ENCODE results near the gene RAD9A. TPM values are rescaled to one million over a fixed set of nuclear protein-coding genes. Genes with fewer than 3 reads are reported as not detected.

RAD9A gene
- polyA plus RNA-seq, 1 of the 3 experiments (the other 2 are of a cell fraction): 22.3 TPM

- POLR2A ChIA-PET: interaction anchor here (0.8 to 1.0 kb wide), 2 partner anchors 9 kb away, joined by 3 to 4 read pairs; partner anchors contain the start of gene RPS6KB2
- peaks cover 4 to 11% of the 10 kb centered on the region in 2 experiments; a peak in 2 of 4 replicates for H3K4me1 ChIP-seq (ENCODE audit: control insufficient read depth in 1 of 2, insufficient read depth in 2 of 2, low read depth in 1 of 2, low read length in 1 of 2)
- DNase-seq: no peak
- no peak for TF ChIP-seq MXI1 (IDR thresholded peaks at IDR 0.05; ENCODE audit: low read depth, low read length)
- no peak for TF ChIP-seq NRF1 (IDR thresholded peaks at IDR 0.05; ENCODE audit: low read depth, low read length)
- no peak for TF ChIP-seq FOXM1 (IDR thresholded peaks at IDR 0.05; ENCODE audit: low read depth)
- TF ChIP-seq, protein P1, sequence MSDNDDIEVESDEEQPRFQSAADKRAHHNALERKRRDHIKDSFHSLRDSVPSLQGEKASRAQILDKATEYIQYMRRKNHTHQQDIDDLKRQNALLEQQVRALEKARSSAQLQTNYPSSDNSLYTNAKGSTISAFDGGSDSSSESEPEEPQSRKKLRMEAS (IDR thresholded peaks at IDR 0.05; ENCODE audit: low read depth): no peak
- no peak for TF ChIP-seq EZH2phosphoT487 (IDR thresholded peaks at IDR 0.05; ENCODE audit: borderline replicate concordance, low read depth)
- no peak for TF ChIP-seq TEAD4 (IDR thresholded peaks at IDR 0.05; ENCODE audit: borderline replicate concordance, insufficient read depth)
- no peak for TF ChIP-seq POLR2AphosphoS5 (IDR thresholded peaks at IDR 0.05; ENCODE audit: low read depth, low read length)
- no peak for TF ChIP-seq SIN3A (IDR thresholded peaks at IDR 0.05; ENCODE audit: borderline replicate concordance, low read depth, low read length)
- no peak for TF ChIP-seq MEF2A (IDR thresholded peaks at IDR 0.05; ENCODE audit: borderline replicate concordance, low read depth)
- TF ChIP-seq RFX5 (IDR thresholded peaks at IDR 0.05; ENCODE audit: low read length): no peak
- H3K9me2 ChIP-seq: no peaks in the 10 kb centered on the region
- no peaks in the 10 kb centered on the region for H3K9me3 ChIP-seq
- no peaks in the 10 kb centered on the region for H4K20me1 ChIP-seq (ENCODE audit: insufficient read depth)
- no peak overlapping the region for H3K27ac ChIP-seq (ENCODE audit: low read depth in 2 of 2, low read length in 1 of 2)
- H3K9ac ChIP-seq: no peak overlapping the region
- peaks cover 1 to 49% of the 10 kb centered on the region in 2 experiments for H3K36me3 ChIP-seq (replicated peaks in 1 of 2; ENCODE audit: control insufficient read depth in 1 of 2, insufficient read depth in 2 of 2, low read length in 1 of 2)
- no peak overlapping the region for H2AFZ ChIP-seq (ENCODE audit: low read depth)
- CTCF ChIA-PET: no interaction called here
- no peak overlapping the region for H3K4me3 ChIP-seq (ENCODE audit: low read depth in 2 of 2, low read length in 1 of 2)
- peaks cover 7% of the 10 kb centered on the region; the same call in 1 of the 2 replicates for H3K79me2 ChIP-seq (ENCODE audit: insufficient read depth)
- 89% methylated on average over 3 of the region's 3 CpGs for WGBS (ENCODE audit: low lambda C conversion rate)
- no peaks in the 10 kb centered on the region for H3F3A ChIP-seq (replicated peaks; ENCODE audit: insufficient read depth)
- H3K4me2 ChIP-seq: no peak overlapping the region
- no peaks in the 10 kb centered on the region for H3K27me3 ChIP-seq (ENCODE audit: insufficient read depth)
These were observed 46.0 kb downstream of the RAD9A start for GRCh38 chr11:67437809-67438157.

GRCh38 chr11:67438158-67438902 is 46.5 kb downstream of the RAD9A start:
- TF ChIP-seq, protein P2, sequence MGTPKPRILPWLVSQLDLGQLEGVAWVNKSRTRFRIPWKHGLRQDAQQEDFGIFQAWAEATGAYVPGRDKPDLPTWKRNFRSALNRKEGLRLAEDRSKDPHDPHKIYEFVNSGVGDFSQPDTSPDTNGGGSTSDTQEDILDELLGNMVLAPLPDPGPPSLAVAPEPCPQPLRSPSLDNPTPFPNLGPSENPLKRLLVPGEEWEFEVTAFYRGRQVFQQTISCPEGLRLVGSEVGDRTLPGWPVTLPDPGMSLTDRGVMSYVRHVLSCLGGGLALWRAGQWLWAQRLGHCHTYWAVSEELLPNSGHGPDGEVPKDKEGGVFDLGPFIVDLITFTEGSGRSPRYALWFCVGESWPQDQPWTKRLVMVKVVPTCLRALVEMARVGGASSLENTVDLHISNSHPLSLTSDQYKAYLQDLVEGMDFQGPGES (IDR thresholded peaks at IDR 0.05; ENCODE audit: low read depth, low read length): no peak
- TF ChIP-seq EP300 (IDR thresholded peaks at IDR 0.05; ENCODE audit: borderline replicate concordance in 1 of 2, low read depth in 1 of 2, low read length in 1 of 2) (no peak), RCOR1 (IDR thresholded peaks at IDR 0.05; ENCODE audit: low read length) (no peak)
- H3K9me2 ChIP-seq: no peaks in the 10 kb centered on the region
- DNase-seq: no peak
- H3K9ac ChIP-seq: no peak overlapping the region
- H4K20me1 ChIP-seq (ENCODE audit: insufficient read depth): no peaks in the 10 kb centered on the region
- H3K79me2 ChIP-seq (ENCODE audit: insufficient read depth): peaks cover 12% of the 10 kb centered on the region; the same call in 1 of the 2 replicates
- H3K27me3 ChIP-seq (ENCODE audit: insufficient read depth): no peaks in the 10 kb centered on the region
- no peak overlapping the region for H2AFZ ChIP-seq (ENCODE audit: low read depth)
- no peaks in the 10 kb centered on the region for H3F3A ChIP-seq (replicated peaks; ENCODE audit: insufficient read depth)
- ChIA-PET CTCF (interaction anchor here (1.0 kb wide), 1 partner anchor 12 kb away, joined by 3 read pairs; no protein-coding TSS in a partner anchor), POLR2A (interaction anchor here (0.8 kb wide), 1 partner anchor 9 kb away, joined by 4 read pairs; the partner anchor contains the start of gene RPS6KB2)
- no peak overlapping the region for H3K27ac ChIP-seq (ENCODE audit: low read depth in 2 of 2, low read length in 1 of 2)
- 93% methylated on average over 22 of the region's 41 CpGs for WGBS (ENCODE audit: low lambda C conversion rate)
- H3K4me1 ChIP-seq (ENCODE audit: control insufficient read depth in 1 of 2, insufficient read depth in 2 of 2, low read depth in 1 of 2, low read length in 1 of 2): peaks cover 4 to 11% of the 10 kb centered on the region in 2 experiments; a peak in 2 of 4 replicates
- no peak overlapping the region for H3K4me2 ChIP-seq
- H3K36me3 ChIP-seq (replicated peaks in 1 of 2; ENCODE audit: control insufficient read depth in 1 of 2, insufficient read depth in 2 of 2, low read length in 1 of 2): peaks cover 0 to 45% of the 10 kb centered on the region in 2 experiments
- no peak overlapping the region for H3K4me3 ChIP-seq (ENCODE audit: low read depth in 2 of 2, low read length in 1 of 2)
- H3K9me3 ChIP-seq: no peaks in the 10 kb centered on the region
